Activated CD8-positive, alpha-beta T cell treated with anti-CD3 and anti-CD28 coated beads, Interleukin-2, amount 10 ng/mL, durations not matched to agents 7 days and 5 days (primary cell): ENCODE data around the gene HECTD1. TPM values are rescaled to one million over a fixed set of nuclear protein-coding genes. Genes with fewer than 3 reads are reported as not detected.

Experiments
- ATAC-seq: fragments of 150-1000 bp; cut with Tn5 transposase; one replicate; pipeline ENCODE4 v1.10.0; 2021; ENCODE audit warnings: moderate library complexity
- CTCF ChIA-PET: fragments of 350-600 bp; sonication (Branson Sonifier 250); formaldehyde crosslinking; loops from one replicate; lab custom pipeline; 2021; ENCODE audit warnings: antibody characterized with exemption; lab: Charles Lee
- POLR2A ChIA-PET: fragments of 350-600 bp; sonication (Branson Sonifier 250); formaldehyde crosslinking; loops from one replicate; lab custom pipeline; 2021; ENCODE audit warnings: antibody characterized with exemption; lab: Charles Lee
- DNase-seq: peaks from one replicate; pipeline ENCODE4 v3.0.0-alpha.2; 2020
- H3K27ac Mint-ChIP-seq: one replicate; pipeline ENCODE4 v1.8.0; 2021; ENCODE audit warnings: mild to moderate bottlenecking, mixed read lengths
- H3K27me3 Mint-ChIP-seq: one replicate; pipeline ENCODE4 v1.8.0; 2021; ENCODE audit warnings: low read depth, mixed read lengths
- H3K36me3 Mint-ChIP-seq: one replicate; pipeline ENCODE4 v1.8.0; 2021; ENCODE audit warnings: low read depth, mixed read lengths
- H3K4me1 Mint-ChIP-seq: one replicate; pipeline ENCODE4 v1.8.0; 2021; ENCODE audit warnings: low read depth, mixed read lengths
- H3K4me3 Mint-ChIP-seq: one replicate; pipeline ENCODE4 v1.8.0; 2021; ENCODE audit warnings: mild to moderate bottlenecking, mixed read lengths
- H3K9me3 Mint-ChIP-seq: one replicate; pipeline ENCODE4 v1.8.0; 2022; ENCODE audit warnings: mixed read lengths; ENCODE audit not compliant: insufficient read depth
- total RNA-seq, 2 experiments: library from RNA; stranded (reverse); gene quantifications; one replicate each; pipeline ENCODE4 v1.2.3, GENCODE V29; 2021

Gene HECTD1
- total RNA-seq, 2 experiments from 2014 or later, result 90.6 to 105 TPM

GRCh38 chr14:31137214-31137889 lies 70.2 kb downstream of the HECTD1 start:
- CTCF ChIA-PET, result no interaction called here
- Mint-ChIP-seq H3K4me3 (no peak overlapping the region), H3K27me3 (no peaks in the 10 kb centered on the region)

GRCh38 chr14:31133133-31133532 lies 74.5 kb downstream of the HECTD1 start:
- DNase-seq, result no peak
- Mint-ChIP-seq H3K4me3 (no peak overlapping the region), H3K4me1 (peaks cover 12% of the 10 kb centered on the region), H3K9me3 (no peaks in the 10 kb centered on the region), H3K27ac (no peak overlapping the region), H3K27me3 (no peaks in the 10 kb centered on the region), H3K36me3 (peaks cover 47% of the 10 kb centered on the region)
- ATAC-seq, result no peak
- POLR2A ChIA-PET, result no interaction called here
- CTCF ChIA-PET, result no interaction called here

More at GRCh38 chr14:31137214-31137889, 70.2 kb downstream of the HECTD1 start:
- no peaks in the 10 kb centered on the region for H3K4me1 Mint-ChIP-seq
- ATAC-seq (no peak), DNase-seq (no peak)
- POLR2A ChIA-PET, result no interaction called here
- peak overlapping the region; percentile 25 for H3K27ac Mint-ChIP-seq
- H3K36me3 Mint-ChIP-seq, result peaks cover 38% of the 10 kb centered on the region
- no peaks in the 10 kb centered on the region for H3K9me3 Mint-ChIP-seq

GRCh38 chr14:31128601-31129526 lies 78.7 kb downstream of the HECTD1 start:
- H3K36me3 Mint-ChIP-seq, result peaks cover 49% of the 10 kb centered on the region
- H3K4me1 Mint-ChIP-seq, result peaks cover 34% of the 10 kb centered on the region
- POLR2A ChIA-PET, result interaction anchor here (0.7 to 2.7 kb wide), 4 partner anchors 24 to 102 kb away, joined by 3 to 30 read pairs (median 4); partner anchors contain the start of genes HECTD1 and STRN3
- CTCF ChIA-PET, result interaction anchor here (0.9 to 2.3 kb wide), 5 partner anchors 10 to 148 kb away, joined by 3 to 6 read pairs (median 4); partner anchors contain the start of gene HECTD1
- no peaks in the 10 kb centered on the region for H3K27me3 Mint-ChIP-seq
- DNase-seq (no peak), ATAC-seq (no peak)
- H3K27ac Mint-ChIP-seq, result peak overlapping the region; percentile 45
- no peak overlapping the region for H3K4me3 Mint-ChIP-seq
- no peaks in the 10 kb centered on the region for H3K9me3 Mint-ChIP-seq

- Mint-ChIP-seq H3K4me3 (no peak overlapping the region), H3K27me3 (no peaks in the 10 kb centered on the region)
- CTCF ChIA-PET, result interaction anchor here (1.4 to 1.7 kb wide), 3 partner anchors 9 to 80 kb away, joined by 3 to 4 read pairs (median 3); partner anchors contain the start of gene HECTD1
Measured at GRCh38 chr14:31127690-31128089, 79.9 kb downstream of the HECTD1 start.

GRCh38 chr14:31126680-31127079 lies 80.9 kb downstream of the HECTD1 start:
- Mint-ChIP-seq H3K27ac (no peak overlapping the region), H3K4me3 (no peak overlapping the region), H3K9me3 (no peaks in the 10 kb centered on the region), H3K4me1 (peaks cover 46% of the 10 kb centered on the region), H3K36me3 (peaks cover 59% of the 10 kb centered on the region), H3K27me3 (no peaks in the 10 kb centered on the region)
- ChIA-PET CTCF (interaction anchor here (0.8 kb wide), 1 partner anchor 81 kb away, joined by 4 read pairs; the partner anchor contains the start of gene HECTD1), POLR2A (interaction anchor here (1.2 kb wide), 1 partner anchor 81 kb away, joined by 7 read pairs; the partner anchor contains the start of gene HECTD1)
- ATAC-seq, result no peak
- DNase-seq, result no peak

More at GRCh38 chr14:31127690-31128089, 79.9 kb downstream of the HECTD1 start:
- Mint-ChIP-seq H3K9me3 (no peaks in the 10 kb centered on the region), H3K4me1 (peaks cover 46% of the 10 kb centered on the region), H3K27ac (peak overlapping the region; percentile 60), H3K36me3 (peaks cover 53% of the 10 kb centered on the region)
- POLR2A ChIA-PET, result interaction anchor here (0.9 to 2.7 kb wide), 3 partner anchors 80 to 293 kb away, joined by 3 to 30 read pairs (median 5); partner anchors contain the start of genes HEATR5A, HECTD1 and STRN3
- DNase-seq (peak; percentile 70), ATAC-seq (peak; percentile 91)

GRCh38 chr14:31125231-31125630 lies 82.4 kb downstream of the HECTD1 start:
- ATAC-seq (no peak), DNase-seq (no peak)
- Mint-ChIP-seq H3K27me3 (no peaks in the 10 kb centered on the region), H3K9me3 (no peaks in the 10 kb centered on the region), H3K36me3 (peaks cover 54% of the 10 kb centered on the region), H3K27ac (no peak overlapping the region), H3K4me1 (peaks cover 46% of the 10 kb centered on the region), H3K4me3 (no peak overlapping the region)
- CTCF ChIA-PET, result no interaction called here
- POLR2A ChIA-PET, result interaction anchor here (0.7 kb wide), 1 partner anchor 99 kb away, joined by 3 read pairs; the partner anchor contains the start of gene STRN3

- ATAC-seq, result peak; percentile 78
- ChIA-PET CTCF (no interaction called here), POLR2A (interaction anchor here (0.8 to 1.2 kb wide), 3 partner anchors 82 to 98 kb away, joined by 3 to 7 read pairs (median 3); partner anchors contain the start of gene HECTD1)
- Mint-ChIP-seq H3K4me1 (peaks cover 45% of the 10 kb centered on the region), H3K4me3 (peak overlapping the region; percentile 3), H3K36me3 (peaks cover 55% of the 10 kb centered on the region), H3K27me3 (no peaks in the 10 kb centered on the region), H3K9me3 (no peaks in the 10 kb centered on the region), H3K27ac (peak overlapping the region; percentile 21)
- DNase-seq, result peak; percentile 61
Measured at GRCh38 chr14:31124197-31124596, 83.4 kb downstream of the HECTD1 start.

GRCh38 chr14:31122921-31123320 lies 84.7 kb downstream of the HECTD1 start:
- no peak for ATAC-seq
- Mint-ChIP-seq H3K36me3 (peaks cover 54% of the 10 kb centered on the region), H3K27ac (no peak overlapping the region), H3K9me3 (no peaks in the 10 kb centered on the region), H3K4me1 (peaks cover 32% of the 10 kb centered on the region), H3K27me3 (no peaks in the 10 kb centered on the region), H3K4me3 (no peak overlapping the region)
- CTCF ChIA-PET, result no interaction called here
- no peak for DNase-seq
- POLR2A ChIA-PET, result no interaction called here

- Mint-ChIP-seq H3K9me3 (no peaks in the 10 kb centered on the region), H3K36me3 (peaks cover 55% of the 10 kb centered on the region), H3K27me3 (no peaks in the 10 kb centered on the region), H3K4me3 (no peak overlapping the region), H3K4me1 (peaks cover 25% of the 10 kb centered on the region), H3K27ac (no peak overlapping the region)
- ATAC-seq, result no peak
- CTCF ChIA-PET, result no interaction called here
- DNase-seq, result no peak
- POLR2A ChIA-PET, result interaction anchor here (0.7 kb wide), 2 partner anchors 104 to 130 kb away, joined by 3 read pairs; no protein-coding TSS in a partner anchor
Measured at GRCh38 chr14:31122098-31122611, 85.4 kb downstream of the HECTD1 start.

GRCh38 chr14:31118892-31119291 lies 88.7 kb downstream of the HECTD1 start:
- CTCF ChIA-PET, result interaction anchor here (0.7 kb wide), 1 partner anchor 9 kb away, joined by 3 read pairs; no protein-coding TSS in a partner anchor
- H3K36me3 Mint-ChIP-seq, result peaks cover 65% of the 10 kb centered on the region
- no peaks in the 10 kb centered on the region for H3K27me3 Mint-ChIP-seq

GRCh38 chr14:31113794-31114193 lies 93.8 kb downstream of the HECTD1 start:
- DNase-seq, result no peak

More at GRCh38 chr14:31118892-31119291, 88.7 kb downstream of the HECTD1 start:
- Mint-ChIP-seq H3K9me3 (no peaks in the 10 kb centered on the region), H3K4me1 (peaks cover 11% of the 10 kb centered on the region), H3K4me3 (no peak overlapping the region), H3K27ac (no peak overlapping the region)
- ATAC-seq, result no peak
- DNase-seq, result no peak
- POLR2A ChIA-PET, result no interaction called here

More at GRCh38 chr14:31113794-31114193, 93.8 kb downstream of the HECTD1 start:
- CTCF ChIA-PET, result no interaction called here
- Mint-ChIP-seq H3K4me1 (no peaks in the 10 kb centered on the region), H3K9me3 (no peaks in the 10 kb centered on the region), H3K27me3 (no peaks in the 10 kb centered on the region), H3K4me3 (no peak overlapping the region), H3K36me3 (peaks cover 65% of the 10 kb centered on the region), H3K27ac (no peak overlapping the region)
- ATAC-seq, result no peak
- POLR2A ChIA-PET, result no interaction called here
